Common myeloid progenitor, CD34-positive (primary cell): ENCODE results near the gene LTBP1.

Source experiments
- CTCF ChIA-PET: fragments of 350-600 bp; sonication (Branson Sonifier 250); formaldehyde crosslinking; loops from one replicate; lab custom pipeline; 2021; ENCODE audit warnings: antibody characterized with exemption; lab: Charles Lee
- POLR2A ChIA-PET: fragments of 350-600 bp; sonication (Branson Sonifier 250); formaldehyde crosslinking; loops from one replicate; lab custom pipeline; 2021; ENCODE audit warnings: antibody characterized with exemption; lab: Charles Lee
- DNase-seq, 3 donors: peaks; one replicate each; pipeline versions ENCODE4 v3.0.0 to v3.0.0-alpha.2; 2013
- H3K27ac ChIP-seq, 2 experiments: 1 replicate in 1 of 2; 2 replicates in 1 of 2; pipeline ENCODE4 v1.7.0; 2013; ENCODE audit warnings: inconsistent platforms in 2 of 2, low read length in 2 of 2, mild to moderate bottlenecking in 2 of 2, low read depth in 1 of 2, moderate library complexity in 1 of 2; ENCODE audit not compliant: severe bottlenecking in 2 of 2, insufficient read depth in 1 of 2, poor library complexity in 1 of 2
- H3K27me3 ChIP-seq, 5 experiments: replicated peaks in 2 of 5; 1 replicate in 3 of 5; 2 replicates in 2 of 5; pipeline versions ENCODE4 v1.6.1 to v1.7.0; 2013; ENCODE audit warnings: low read length in 4 of 5, mild to moderate bottlenecking in 2 of 5, moderate library complexity in 2 of 5, inconsistent platforms in 1 of 5; ENCODE audit not compliant: insufficient read depth in 5 of 5, control insufficient read depth in 4 of 5
- H3K36me3 ChIP-seq, 4 experiments: 1 replicate in 2 of 4; 2 replicates in 2 of 4; pipeline versions ENCODE4 v1.6.1 to v1.7.0; 2013; ENCODE audit warnings: low read length in 3 of 4, control low read depth in 1 of 4, mild to moderate bottlenecking in 1 of 4; ENCODE audit not compliant: control insufficient read depth in 4 of 4, insufficient read depth in 4 of 4
- H3K4me1 ChIP-seq, 4 experiments: 1 replicate in 3 of 4; 2 replicates in 1 of 4; pipeline versions ENCODE4 v1.6.1 to v1.7.1; 2013; ENCODE audit warnings: low read length in 3 of 4, mild to moderate bottlenecking in 3 of 4, control low read depth in 1 of 4, inconsistent platforms in 1 of 4, moderate library complexity in 1 of 4; ENCODE audit not compliant: control insufficient read depth in 4 of 4, insufficient read depth in 4 of 4; ENCODE audit errors: control extremely low read depth in 1 of 4
- H3K4me3 ChIP-seq, 7 experiments: 1 replicate in 4 of 7; 2 replicates in 3 of 7; pipeline versions ENCODE4 v1.5.1 to v1.7.0; 2013; ENCODE audit warnings: mild to moderate bottlenecking in 7 of 7, low read length in 6 of 7, moderate library complexity in 6 of 7, inconsistent platforms in 2 of 7, low read depth in 2 of 7, control low read depth in 1 of 7; ENCODE audit not compliant: insufficient read depth in 4 of 7, control insufficient read depth in 1 of 7; ENCODE audit errors: extremely low read depth in 1 of 7
- H3K9me3 ChIP-seq, 5 experiments: 1 replicate in 4 of 5; 2 replicates in 1 of 5; pipeline versions ENCODE4 v1.6.1 to v1.7.1; 2013; ENCODE audit warnings: low read length in 4 of 5, mild to moderate bottlenecking in 2 of 5, inconsistent platforms in 1 of 5, low read depth in 1 of 5, moderate library complexity in 1 of 5; ENCODE audit not compliant: control insufficient read depth in 4 of 5, insufficient read depth in 2 of 5; ENCODE audit errors: control extremely low read depth in 1 of 5
- WGBS: methylation state at CpG from one replicate; pipeline ENCODE4 v1.1.5; 2013; ENCODE audit not compliant: insufficient coverage; 5-methylcytosine and 5-hydroxymethylcytosine counted together

The LTBP1 gene

DNA sequence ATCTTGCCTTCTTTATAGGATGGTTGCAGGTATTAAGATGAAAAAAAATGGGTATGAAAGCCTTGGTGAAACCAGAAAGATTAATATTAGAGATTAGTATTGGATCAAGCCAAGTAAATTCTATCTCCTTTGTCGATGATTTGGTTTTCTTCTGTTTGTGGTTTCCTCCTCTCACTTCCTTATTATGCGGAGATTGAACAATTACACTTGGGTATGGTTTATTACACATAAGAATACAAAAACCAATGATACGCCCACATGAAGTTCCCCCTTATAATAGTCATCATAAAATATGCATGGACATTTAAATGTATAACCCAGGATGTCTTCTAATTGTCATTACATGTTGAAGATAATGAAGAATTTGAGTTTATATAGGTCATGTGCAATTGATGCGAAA is 4.9 kb downstream of the LTBP1 start:
- peaks cover 0 to 71% (median 46%) of the 10 kb centered on the region in 5 experiments for H3K27me3 ChIP-seq
- peak; percentile 17 to 81 (median 69) for DNase-seq
- no peaks in the 10 kb centered on the region for H3K36me3 ChIP-seq
- peaks cover 5 to 19% (median 11%) of the 10 kb centered on the region in 4 experiments for H3K4me1 ChIP-seq
- POLR2A ChIA-PET, result no interaction called here
- no peaks in the 10 kb centered on the region for H3K9me3 ChIP-seq
- no peak overlapping the region for H3K4me3 ChIP-seq
- 100% methylated on average over 1 of the region's 4 CpGs for WGBS
- CTCF ChIA-PET, result no interaction called here
- no peak overlapping the region for H3K27ac ChIP-seq

DNA sequence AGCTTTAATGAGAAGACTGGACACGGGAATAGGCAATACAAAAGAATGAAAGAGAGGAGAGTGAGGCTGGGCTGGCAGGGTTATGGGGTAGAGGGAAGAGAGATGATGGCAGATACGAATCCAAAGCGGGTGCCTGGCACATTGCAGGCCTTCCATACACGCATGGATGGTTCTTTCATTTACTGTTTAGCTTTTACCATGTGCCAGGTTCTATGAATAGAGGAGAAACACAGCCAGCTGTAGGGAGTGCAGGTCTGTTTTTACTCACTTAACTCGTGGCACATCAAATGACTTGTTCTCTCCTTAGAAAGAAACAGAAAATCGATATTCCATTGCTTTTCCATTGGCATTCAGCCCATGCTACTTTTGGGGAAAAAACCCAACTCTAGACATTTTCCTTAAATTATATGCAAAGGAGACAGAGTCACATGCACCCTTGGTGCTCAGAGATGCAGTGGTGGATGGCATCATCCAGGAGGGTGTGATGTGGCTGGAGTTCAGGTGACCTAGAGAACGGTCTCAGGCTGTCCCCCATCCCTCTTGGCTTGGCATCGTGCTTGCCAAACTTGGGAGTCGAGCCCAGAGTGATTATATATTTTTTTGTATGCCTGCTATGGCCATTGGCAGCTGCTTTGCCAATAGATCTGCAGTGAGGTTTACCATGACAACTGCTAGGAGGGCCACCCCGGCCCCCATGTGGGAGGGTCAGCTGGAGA is 6.2 kb downstream of the LTBP1 start:
- Histone ChIP-seq H3K27me3 (peaks cover 0 to 76% (median 48%) of the 10 kb centered on the region in 5 experiments), H3K9me3 (no peaks in the 10 kb centered on the region), H3K4me3 (no peak overlapping the region), H3K27ac (no peak overlapping the region), H3K36me3 (no peaks in the 10 kb centered on the region), H3K4me1 (peaks cover 0 to 12% (median 7%) of the 10 kb centered on the region in 4 experiments)
- WGBS, result 93% methylated on average over 6 of the region's 10 CpGs
- ChIA-PET CTCF (no interaction called here), POLR2A (no interaction called here)
- DNase-seq, result no peak

DNA sequence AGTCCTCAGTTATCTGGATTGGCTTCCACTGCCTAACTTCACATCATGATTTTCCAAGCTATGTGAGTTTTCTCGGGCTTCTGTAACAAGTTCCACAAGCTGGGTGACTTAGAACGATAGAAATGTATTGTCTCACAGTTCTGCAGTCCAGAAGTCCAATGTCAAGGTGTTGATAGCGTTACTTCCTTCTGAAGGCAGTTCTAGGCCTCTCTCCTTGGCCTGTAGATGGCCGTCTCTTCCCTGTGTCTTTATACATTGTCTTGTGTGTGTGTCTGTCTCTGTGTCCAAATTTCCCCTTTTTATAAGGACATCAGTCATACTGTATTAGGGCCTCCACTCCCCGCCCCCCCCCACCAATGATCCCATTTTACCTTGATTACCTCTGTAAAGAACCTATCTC is 7.5 kb downstream of the LTBP1 start:
- Histone ChIP-seq H3K27me3 (peaks cover 0 to 69% (median 40%) of the 10 kb centered on the region in 5 experiments), H3K27ac (no peak overlapping the region), H3K9me3 (no peaks in the 10 kb centered on the region), H3K4me3 (no peak overlapping the region), H3K4me1 (peaks cover 0 to 9% (median 6%) of the 10 kb centered on the region in 4 experiments), H3K36me3 (no peaks in the 10 kb centered on the region)
- DNase-seq, result no peak
- CTCF ChIA-PET, result no interaction called here
- WGBS, result 100% methylated on average over 2 of the region's 5 CpGs
- POLR2A ChIA-PET, result no interaction called here

DNA sequence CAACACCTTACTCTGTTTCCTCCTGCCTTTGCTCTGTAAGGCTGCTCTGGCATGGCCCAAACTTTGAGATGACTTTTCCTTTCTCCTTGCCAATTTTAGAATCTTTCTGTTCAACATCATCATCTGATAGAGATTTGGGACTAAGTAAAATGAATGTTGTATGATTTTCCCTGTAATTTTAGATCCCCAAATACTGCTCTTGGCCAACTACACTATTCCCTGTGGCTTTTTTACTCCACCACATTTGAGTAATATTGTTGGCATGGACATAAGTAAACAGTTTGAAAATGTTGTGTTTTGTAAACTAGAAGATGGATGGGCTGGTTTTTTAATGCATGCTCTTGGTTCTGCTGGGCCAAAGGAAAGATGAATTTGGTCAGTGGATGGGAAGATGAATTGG is 12.1 kb downstream of the LTBP1 start:
- CTCF ChIA-PET, result no interaction called here
- POLR2A ChIA-PET, result no interaction called here
- no peak overlapping the region for H3K27ac ChIP-seq

DNA sequence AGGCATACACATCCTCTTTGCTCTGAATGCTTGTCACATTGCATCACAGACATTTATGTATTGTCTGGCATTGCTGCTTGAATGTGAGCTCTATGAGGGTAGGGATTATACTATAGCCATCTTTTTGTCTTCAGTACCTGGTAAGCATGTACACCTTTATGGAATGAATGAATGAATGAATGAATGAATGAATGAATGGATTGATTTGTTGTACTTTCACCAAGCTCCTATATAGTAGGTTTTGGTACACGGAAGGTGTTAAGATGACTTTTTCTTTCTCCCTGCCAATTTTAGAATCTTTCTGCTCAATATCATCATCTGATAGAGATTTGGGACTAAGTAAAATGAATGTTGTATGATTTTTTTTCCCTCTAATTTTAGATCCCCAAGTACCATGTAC is 13.5 kb downstream of the LTBP1 start:
- DNase-seq, result no peak
- Histone ChIP-seq H3K27me3 (peaks cover 0 to 21% (median 4%) of the 10 kb centered on the region in 5 experiments), H3K9me3 (no peaks in the 10 kb centered on the region), H3K4me1 (no peaks in the 10 kb centered on the region), H3K27ac (no peak overlapping the region), H3K36me3 (no peaks in the 10 kb centered on the region), H3K4me3 (no peak overlapping the region)
- no CpG with 5 or more reads among the region's 1 CpG for WGBS
- ChIA-PET POLR2A (no interaction called here), CTCF (no interaction called here)

More for the DNA sequence above, 12.1 kb downstream of the LTBP1 start:
- no peaks in the 10 kb centered on the region for H3K36me3 ChIP-seq
- H3K9me3 ChIP-seq, result no peaks in the 10 kb centered on the region
- H3K4me1 ChIP-seq, result no peaks in the 10 kb centered on the region
- peaks cover 0 to 32% (median 7%) of the 10 kb centered on the region in 5 experiments for H3K27me3 ChIP-seq
- H3K4me3 ChIP-seq, result no peak overlapping the region
- no peak for DNase-seq

DNA sequence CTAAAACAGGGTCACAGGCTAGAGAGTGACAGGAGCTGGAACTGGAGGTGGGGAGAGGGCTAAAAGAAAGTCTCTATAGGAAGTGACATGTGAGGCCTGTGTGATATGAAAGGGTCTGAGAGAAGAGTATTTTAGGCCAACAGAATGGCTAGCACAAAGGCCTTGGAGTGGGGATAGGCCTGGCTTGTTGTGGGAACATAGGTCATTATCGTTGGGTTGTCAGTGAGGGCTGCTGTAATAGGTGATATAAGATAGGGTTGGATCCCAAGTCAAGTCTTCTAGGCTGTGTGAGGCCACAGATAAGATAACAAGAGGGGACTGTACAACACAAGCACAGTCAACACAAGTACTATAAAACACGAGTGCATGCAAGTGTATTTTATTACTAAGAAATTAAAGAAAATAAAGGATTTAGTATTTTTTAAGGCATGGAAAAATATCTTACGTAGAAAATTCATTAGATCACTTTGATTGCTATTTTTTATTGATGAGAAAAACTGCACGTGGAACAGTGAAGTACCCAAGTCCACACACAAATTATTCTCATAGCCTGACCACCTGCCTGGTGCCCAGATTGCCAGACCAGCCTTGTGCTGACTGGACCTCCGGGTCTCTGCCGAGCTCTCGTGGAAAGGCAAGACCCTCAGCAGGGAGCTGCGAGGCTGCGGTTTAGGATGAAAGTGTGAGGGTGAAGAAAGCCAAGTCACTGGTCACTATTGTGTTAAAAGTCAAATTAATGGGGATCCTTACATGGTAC is 14.1 kb downstream of the LTBP1 start:
- no peak overlapping the region for H3K4me3 ChIP-seq
- ChIA-PET POLR2A (no interaction called here), CTCF (no interaction called here)
- H3K27ac ChIP-seq, result peak overlapping the region in 1 of 2 experiments; percentile 31
- H3K9me3 ChIP-seq, result no peaks in the 10 kb centered on the region
- H3K36me3 ChIP-seq, result no peaks in the 10 kb centered on the region
- 92% methylated on average over 4 of the region's 9 CpGs for WGBS
- DNase-seq, result no peak
- H3K27me3 ChIP-seq, result peaks cover 0 to 18% (median 4%) of the 10 kb centered on the region in 5 experiments
- H3K4me1 ChIP-seq, result no peaks in the 10 kb centered on the region

DNA sequence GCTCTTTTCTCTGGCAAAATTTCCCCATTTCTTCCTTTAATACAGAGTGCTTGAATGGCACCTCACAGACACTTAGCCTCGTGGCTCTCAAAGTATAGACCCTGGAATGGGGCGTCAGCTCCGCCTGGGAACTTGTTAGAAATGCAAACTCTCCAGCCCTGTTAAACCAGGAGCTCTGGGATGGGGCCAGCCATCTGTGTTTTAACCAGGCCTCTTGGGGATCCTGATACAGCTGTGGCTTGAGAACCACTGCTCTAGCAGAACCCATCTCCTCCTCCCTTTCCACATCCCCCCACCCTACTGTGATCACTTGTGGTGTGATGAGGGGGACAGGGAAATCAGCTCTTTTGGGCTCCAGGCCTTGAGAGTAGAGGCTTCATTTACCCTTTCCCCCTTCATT is 15.9 kb downstream of the LTBP1 start:
- 93% methylated on average over 2 of the region's 3 CpGs for WGBS
- Histone ChIP-seq H3K27ac (no peak overlapping the region), H3K4me1 (no peaks in the 10 kb centered on the region), H3K27me3 (peaks cover 0 to 8% (median 2%) of the 10 kb centered on the region in 5 experiments), H3K4me3 (no peak overlapping the region), H3K9me3 (no peaks in the 10 kb centered on the region), H3K36me3 (no peaks in the 10 kb centered on the region)
- no peak for DNase-seq
- ChIA-PET CTCF (no interaction called here), POLR2A (no interaction called here)
